ENCODE results near the gene SACM1L.

SACM1L gene

GRCh38 chr3:45660567-45660901 lies 28.7 kb upstream of the SACM1L start:
- Histone ChIP-seq H3K27me3 (no peaks in the 10 kb centered on the region), H3K36me3 (no peaks in the 10 kb centered on the region), H3K4me3 (ENCODE audit: low read depth in 1 of 2, low read length in 1 of 2) (no peak overlapping the region), H3K27ac (no peak overlapping the region), H3K4me1 (ENCODE audit: control insufficient read depth in 1 of 2, insufficient read depth in 1 of 2, low read depth in 1 of 2, low read length in 1 of 2) (peaks cover 19 to 21% of the 10 kb centered on the region in 2 experiments), H3K9me3 (no peaks in the 10 kb centered on the region)
- no peak for TF ChIP-seq CTCF (IDR thresholded peaks at IDR 0.05)

GRCh38 chr3:45664578-45664977 lies 24.6 kb upstream of the SACM1L start:
- H3K4me3 ChIP-seq (ENCODE audit: low read depth in 1 of 2, low read length in 1 of 2), result peak overlapping the region; percentile 47 to 60

GRCh38 chr3:45665101-45665572 lies 24.1 kb upstream of the SACM1L start:
- H3K4me3 ChIP-seq (ENCODE audit: low read depth in 1 of 2, low read length in 1 of 2), result peak overlapping the region; percentile 47 to 60
- peak; percentile 47 for TF ChIP-seq CTCF (IDR thresholded peaks at IDR 0.05)
- peaks cover 14 to 15% of the 10 kb centered on the region in 2 experiments for H3K4me1 ChIP-seq (ENCODE audit: control insufficient read depth in 1 of 2, insufficient read depth in 1 of 2, low read depth in 1 of 2, low read length in 1 of 2)
- H3K9me3 ChIP-seq, result no peaks in the 10 kb centered on the region
- peak overlapping the region; percentile 64 for H3K27ac ChIP-seq
- no peaks in the 10 kb centered on the region for H3K36me3 ChIP-seq
- no peaks in the 10 kb centered on the region for H3K27me3 ChIP-seq

More at GRCh38 chr3:45664578-45664977, 24.6 kb upstream of the SACM1L start:
- Histone ChIP-seq H3K27ac (peak overlapping the region; percentile 64), H3K9me3 (no peaks in the 10 kb centered on the region), H3K4me1 (ENCODE audit: control insufficient read depth in 1 of 2, insufficient read depth in 1 of 2, low read depth in 1 of 2, low read length in 1 of 2) (peaks cover 14 to 15% of the 10 kb centered on the region in 2 experiments), H3K36me3 (no peaks in the 10 kb centered on the region), H3K27me3 (no peaks in the 10 kb centered on the region)
- no peak for TF ChIP-seq CTCF (IDR thresholded peaks at IDR 0.05)

GRCh38 chr3:45666757-45667431 lies 22.3 kb upstream of the SACM1L start:
- Histone ChIP-seq H3K27ac (no peak overlapping the region), H3K9me3 (no peaks in the 10 kb centered on the region), H3K36me3 (no peaks in the 10 kb centered on the region), H3K4me3 (ENCODE audit: low read depth in 1 of 2, low read length in 1 of 2) (no peak overlapping the region), H3K4me1 (ENCODE audit: control insufficient read depth in 1 of 2, insufficient read depth in 1 of 2, low read depth in 1 of 2, low read length in 1 of 2) (peaks cover 14 to 15% of the 10 kb centered on the region in 2 experiments), H3K27me3 (no peaks in the 10 kb centered on the region)
- no peak for TF ChIP-seq CTCF (IDR thresholded peaks at IDR 0.05)

- no peaks in the 10 kb centered on the region for H3K36me3 ChIP-seq
- no peaks in the 10 kb centered on the region for H3K9me3 ChIP-seq
- peaks cover 14 to 15% of the 10 kb centered on the region in 2 experiments for H3K4me1 ChIP-seq (ENCODE audit: control insufficient read depth in 1 of 2, insufficient read depth in 1 of 2, low read depth in 1 of 2, low read length in 1 of 2)
- TF ChIP-seq CTCF (IDR thresholded peaks at IDR 0.05), result no peak
- no peaks in the 10 kb centered on the region for H3K27me3 ChIP-seq
- H3K27ac ChIP-seq, result no peak overlapping the region
- no peak overlapping the region for H3K4me3 ChIP-seq (ENCODE audit: low read depth in 1 of 2, low read length in 1 of 2)
Measured at GRCh38 chr3:45667569-45667934, 21.6 kb upstream of the SACM1L start.
